Breast epithelium (tissue), 4 donors: Measurements from ENCODE around the gene SLC22A3. TPM values are rescaled to one million over a fixed set of nuclear protein-coding genes. Genes with fewer than 3 reads are reported as not detected.

ENCODE experiments used
- DNase-seq, 2 donors: peaks; one replicate each; pipeline ENCODE4 v3.0.0-alpha.2; 2019; ENCODE audit warnings: low spot score in 2 of 2
- H3K27ac ChIP-seq, 2 donors: fragments of 200-600 bp; sonication (generic) in 1 of 2; one replicate each; pipeline ENCODE4 v1.5.1; 2016 to 2019; ENCODE audit warnings: mild to moderate bottlenecking in 1 of 2
- H3K27me3 ChIP-seq, 2 donors: fragments of 200-600 bp; sonication (generic) in 1 of 2; one replicate each; pipeline versions ENCODE4 v1.5.1 to v1.6.0; 2017 to 2019; ENCODE audit warnings: control low read depth in 1 of 2, mild to moderate bottlenecking in 1 of 2
- H3K36me3 ChIP-seq: fragments of 200-600 bp; one replicate; pipeline ENCODE4 v1.5.1; 2019
- H3K4me1 ChIP-seq, 2 donors: fragments of 200-600 bp; sonication (generic); one replicate each; pipeline ENCODE4 v1.5.1; 2016 to 2019; ENCODE audit warnings: control low read depth in 1 of 2
- H3K4me3 ChIP-seq, 3 donors: fragments of 200-600 bp; sonication (generic); 1 replicate in 2 of 3; 2 replicates in 1 of 3; pipeline ENCODE4 v1.5.1; 2016 to 2019; ENCODE audit warnings: mild to moderate bottlenecking in 3 of 3, moderate library complexity in 2 of 3
- H3K9me3 ChIP-seq, 2 donors: fragments of 200-600 bp; sonication (generic) in 1 of 2; one replicate each; pipeline ENCODE4 v1.5.1; 2016 to 2019; ENCODE audit warnings: control low read depth in 1 of 2
- POLR2A ChIP-seq: fragments of 450-650 bp; IDR thresholded peaks from one replicate; pipeline ENCODE4 v1.6.1; 2016; ENCODE audit warnings: antibody characterized with exemption, mild to moderate bottlenecking, moderate library complexity
- POLR2AphosphoS5 ChIP-seq, 3 donors: sonication (generic); formaldehyde crosslinking; IDR thresholded peaks; one replicate each; pipeline ENCODE4 v1.6.1; 2017; ENCODE audit warnings: antibody characterized with exemption in 3 of 3
- intact Hi-C: fragments of 100-400 bp; cut with DNase I; formaldehyde crosslinking; loops from one replicate; pipeline ENCODE4 v1.15.1; 2023; ENCODE audit warnings: low total_unique reads
- total RNA-seq, 3 donors: library from RNA; depleted of rRNA; stranded (reverse); fragments of >200 nt; gene quantifications; one replicate each; pipeline ENCODE4 v1.1.0, GENCODE V29; 2016
- TF ChIP-seq, protein P1 (sequence below), 3 donors: fragments of 450-650 bp; IDR thresholded peaks; one replicate each; pipeline ENCODE4 v1.5.1; 2016 to 2017; ENCODE audit warnings: antibody characterized with exemption in 3 of 3, mild to moderate bottlenecking in 3 of 3, moderate library complexity in 3 of 3

Gene SLC22A3
- total RNA-seq, 3 donors from 2014 or later: 3.4 to 13.1 (median 5.9) TPM

DNA sequence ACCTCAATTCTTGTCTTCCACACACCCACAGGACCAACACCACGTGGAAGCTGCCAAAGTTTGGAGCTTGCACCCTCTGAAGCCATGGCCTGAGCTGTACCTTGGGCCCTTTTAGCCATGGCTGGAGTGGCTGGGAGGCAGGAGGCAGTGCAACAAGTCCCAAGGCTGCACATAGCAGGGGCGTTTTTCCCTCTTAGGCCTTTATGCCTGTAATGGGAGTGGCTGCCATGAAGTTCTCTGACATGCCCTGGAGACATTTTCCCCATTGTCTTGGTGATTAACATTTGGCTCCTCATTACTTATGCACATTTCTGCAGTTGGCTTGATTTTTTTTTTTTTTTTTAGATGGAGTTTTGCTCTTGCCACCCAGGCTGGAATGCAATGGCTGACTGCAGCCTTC lies 44.4 kb upstream of the SLC22A3 start:
- no peak overlapping the region for H3K27ac ChIP-seq
- no peaks in the 10 kb centered on the region for H3K9me3 ChIP-seq
- DNase-seq: no peak
- H3K4me1 ChIP-seq: no peaks in the 10 kb centered on the region
- TF ChIP-seq POLR2AphosphoS5 (IDR thresholded peaks at IDR 0.05) (no peak), POLR2A (no peak)
- TF ChIP-seq, protein P1, sequence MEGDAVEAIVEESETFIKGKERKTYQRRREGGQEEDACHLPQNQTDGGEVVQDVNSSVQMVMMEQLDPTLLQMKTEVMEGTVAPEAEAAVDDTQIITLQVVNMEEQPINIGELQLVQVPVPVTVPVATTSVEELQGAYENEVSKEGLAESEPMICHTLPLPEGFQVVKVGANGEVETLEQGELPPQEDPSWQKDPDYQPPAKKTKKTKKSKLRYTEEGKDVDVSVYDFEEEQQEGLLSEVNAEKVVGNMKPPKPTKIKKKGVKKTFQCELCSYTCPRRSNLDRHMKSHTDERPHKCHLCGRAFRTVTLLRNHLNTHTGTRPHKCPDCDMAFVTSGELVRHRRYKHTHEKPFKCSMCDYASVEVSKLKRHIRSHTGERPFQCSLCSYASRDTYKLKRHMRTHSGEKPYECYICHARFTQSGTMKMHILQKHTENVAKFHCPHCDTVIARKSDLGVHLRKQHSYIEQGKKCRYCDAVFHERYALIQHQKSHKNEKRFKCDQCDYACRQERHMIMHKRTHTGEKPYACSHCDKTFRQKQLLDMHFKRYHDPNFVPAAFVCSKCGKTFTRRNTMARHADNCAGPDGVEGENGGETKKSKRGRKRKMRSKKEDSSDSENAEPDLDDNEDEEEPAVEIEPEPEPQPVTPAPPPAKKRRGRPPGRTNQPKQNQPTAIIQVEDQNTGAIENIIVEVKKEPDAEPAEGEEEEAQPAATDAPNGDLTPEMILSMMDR (IDR thresholded peaks at IDR 0.05): no peak
- intact Hi-C loops: no loop called here
- H3K27me3 ChIP-seq: no peaks in the 10 kb centered on the region
- H3K4me3 ChIP-seq: no peak overlapping the region
- no peaks in the 10 kb centered on the region for H3K36me3 ChIP-seq

DNA sequence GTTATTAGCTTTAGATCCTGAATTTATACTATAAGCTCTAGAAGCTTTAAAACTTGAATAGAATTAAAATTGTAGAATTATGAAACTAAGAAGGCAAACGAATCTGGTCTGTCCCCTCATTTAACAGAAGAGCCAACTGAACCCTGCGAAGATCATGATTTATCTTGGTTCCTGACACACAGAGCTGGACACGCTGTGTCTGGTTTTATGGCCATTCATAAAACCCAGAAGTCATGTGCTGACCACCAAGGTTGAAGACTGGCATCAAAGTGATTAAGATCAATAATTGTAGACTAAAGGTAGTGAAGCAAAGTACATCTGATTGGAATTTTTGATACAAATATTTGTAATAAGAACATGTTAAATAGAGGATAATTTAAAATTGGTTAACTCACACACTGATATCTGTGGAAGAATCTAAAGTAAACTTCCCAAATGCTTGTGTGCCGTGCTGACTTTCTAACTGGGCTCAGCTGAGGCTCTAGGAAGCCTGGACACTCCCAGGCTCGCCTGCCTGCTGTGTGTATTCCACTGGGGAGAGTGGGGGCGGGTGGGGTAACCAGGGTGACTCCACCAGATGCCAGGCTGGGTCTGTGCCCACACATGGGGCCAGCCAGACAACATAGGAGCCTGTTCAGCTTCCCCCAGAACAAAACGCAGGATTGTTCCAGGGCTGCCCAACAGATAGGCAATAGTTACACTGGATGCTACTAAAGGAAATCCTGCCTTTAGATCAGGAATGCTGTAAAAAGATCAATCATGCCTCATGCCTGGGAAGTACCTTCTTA lies 42.1 kb upstream of the SLC22A3 start:
- Histone ChIP-seq H3K4me3 (no peak overlapping the region), H3K27ac (no peak overlapping the region), H3K9me3 (peaks cover 0 to 18% of the 10 kb centered on the region in 2 donors), H3K4me1 (no peaks in the 10 kb centered on the region), H3K27me3 (no peaks in the 10 kb centered on the region), H3K36me3 (no peaks in the 10 kb centered on the region)
- DNase-seq: no peak
- intact Hi-C loops: no loop called here
- TF ChIP-seq POLR2A: no peak
- TF ChIP-seq, protein P1 (IDR thresholded peaks at IDR 0.05): no peak
- no peak for TF ChIP-seq POLR2AphosphoS5 (IDR thresholded peaks at IDR 0.05)

DNA sequence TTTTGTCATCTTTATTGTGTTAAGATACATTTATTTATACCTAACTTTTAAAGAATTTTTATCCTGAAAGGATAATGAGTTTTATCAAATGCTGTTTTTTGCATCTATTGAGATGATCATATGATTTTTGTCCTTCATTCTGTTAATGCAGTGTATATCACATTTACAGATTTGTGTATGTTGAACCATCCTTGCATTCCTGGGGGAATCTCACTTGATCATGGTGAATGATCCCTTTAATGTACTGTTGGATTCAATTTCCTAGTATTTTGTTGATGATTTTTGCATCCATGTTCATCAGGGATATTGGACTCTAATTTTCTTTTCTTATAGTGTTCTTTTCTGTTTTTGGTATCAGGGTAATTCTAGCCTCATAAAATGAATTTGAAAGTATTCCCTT lies 38.5 kb upstream of the SLC22A3 start:
- no peak for DNase-seq
- Histone ChIP-seq H3K4me3 (no peak overlapping the region), H3K4me1 (no peaks in the 10 kb centered on the region), H3K27ac (no peak overlapping the region), H3K27me3 (no peaks in the 10 kb centered on the region), H3K36me3 (no peaks in the 10 kb centered on the region), H3K9me3 (peaks cover 6 to 39% of the 10 kb centered on the region in 2 donors)
- TF ChIP-seq POLR2AphosphoS5 (IDR thresholded peaks at IDR 0.05) (no peak), POLR2A (no peak)
- TF ChIP-seq, protein P1 (IDR thresholded peaks at IDR 0.05): no peak
- intact Hi-C loops: no loop called here

DNA sequence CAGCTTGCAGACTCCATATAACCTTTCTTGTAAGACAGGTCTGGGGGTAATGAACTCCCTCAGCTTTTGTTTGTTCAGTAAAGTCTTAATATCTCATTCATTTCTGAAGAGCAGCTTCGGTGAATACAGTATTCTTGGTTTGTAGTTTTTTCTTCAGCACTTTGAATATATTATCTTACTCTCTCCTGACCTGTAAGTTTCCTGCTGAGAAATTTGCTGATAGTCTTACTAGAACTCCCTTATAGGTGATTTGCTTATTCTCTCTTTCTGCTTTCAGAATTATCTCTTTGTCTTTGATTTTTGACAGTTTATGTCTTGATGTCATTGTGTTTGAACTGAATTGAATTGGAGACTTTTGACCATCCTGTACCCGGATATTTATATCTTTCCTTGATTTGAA lies 35.3 kb upstream of the SLC22A3 start:
- intact Hi-C loops: no loop called here
- H3K9me3 ChIP-seq: peaks cover 6 to 39% of the 10 kb centered on the region in 2 donors
- no peak overlapping the region for H3K4me3 ChIP-seq
- DNase-seq: no peak
- H3K36me3 ChIP-seq: no peaks in the 10 kb centered on the region
- H3K27ac ChIP-seq: no peak overlapping the region
- no peak for TF ChIP-seq POLR2A
- TF ChIP-seq, protein P1 (IDR thresholded peaks at IDR 0.05): no peak
- TF ChIP-seq POLR2AphosphoS5 (IDR thresholded peaks at IDR 0.05): no peak
- no peaks in the 10 kb centered on the region for H3K27me3 ChIP-seq
- H3K4me1 ChIP-seq: no peaks in the 10 kb centered on the region

DNA sequence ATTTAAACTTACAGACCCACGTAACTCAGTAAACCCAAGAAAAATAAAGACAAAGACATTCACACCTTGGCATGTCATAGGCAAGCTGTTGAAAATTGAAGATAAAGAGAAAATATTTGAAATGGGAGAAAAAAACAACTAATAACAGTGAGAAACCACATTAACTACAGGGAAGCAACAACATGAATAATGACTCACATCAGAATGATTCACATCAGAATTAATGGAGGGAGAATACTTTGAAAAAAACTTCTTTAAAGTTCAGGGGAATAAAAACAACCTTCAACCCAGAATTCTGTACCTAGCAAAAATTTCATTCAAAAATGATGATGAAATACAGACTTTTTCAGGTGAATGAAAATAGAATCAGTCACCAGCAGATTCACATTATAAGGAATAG lies 32.9 kb upstream of the SLC22A3 start:
- TF ChIP-seq POLR2A: no peak
- TF ChIP-seq POLR2AphosphoS5 (IDR thresholded peaks at IDR 0.05): no peak
- TF ChIP-seq, protein P1 (IDR thresholded peaks at IDR 0.05): no peak
- intact Hi-C loops: no loop called here
- H3K4me3 ChIP-seq: no peak overlapping the region
- peaks cover 6 to 29% of the 10 kb centered on the region in 2 donors for H3K9me3 ChIP-seq
- no peak for DNase-seq
- H3K4me1 ChIP-seq: no peaks in the 10 kb centered on the region
- no peaks in the 10 kb centered on the region for H3K36me3 ChIP-seq
- H3K27me3 ChIP-seq: no peaks in the 10 kb centered on the region
- H3K27ac ChIP-seq: no peak overlapping the region
